Karpas-422 (cell line): Measurements from ENCODE around the gene GALNT2. TPM values are rescaled to one million over a fixed set of nuclear protein-coding genes. Genes with fewer than 3 reads are reported as not detected.
A peak's percentile ranks its signal among the peaks of the same experiment; 100 is the strongest.

Experiments
- DNase-seq: peaks from one replicate; pipeline ENCODE4 v3.0.0-alpha.2; 2015
- H2AFZ ChIP-seq: fragments of 200-600 bp; sonication (generic); 2 replicates; pipeline ENCODE4 v1.6.1; 2014; ENCODE audit warnings: antibody characterized with exemption, low read length, mixed read lengths
- H3K27ac ChIP-seq: fragments of 200-600 bp; sonication (generic); 2 replicates; pipeline ENCODE4 v1.5.1; 2014; ENCODE audit warnings: mild to moderate bottlenecking, low read length, moderate library complexity
- H3K27me3 ChIP-seq: fragments of 200-600 bp; sonication (generic); 2 replicates; pipeline ENCODE4 v1.6.1; 2014; ENCODE audit warnings: low read length, mixed read lengths
- H3K36me3 ChIP-seq: fragments of 200-600 bp; sonication (generic); 2 replicates; pipeline ENCODE4 v1.6.1; 2014; ENCODE audit warnings: low read length, mixed read lengths; ENCODE audit not compliant: insufficient read depth
- H3K4me1 ChIP-seq: fragments of 200-600 bp; sonication (generic); 2 replicates; pipeline ENCODE4 v1.6.1; 2014; ENCODE audit warnings: mild to moderate bottlenecking, low read length, mixed read lengths
- H3K4me2 ChIP-seq: fragments of 200-600 bp; sonication (generic); 2 replicates; pipeline ENCODE4 v1.6.1; 2014; ENCODE audit warnings: low read length, low read depth, mild to moderate bottlenecking; ENCODE audit not compliant: poor library complexity, severe bottlenecking
- H3K4me3 ChIP-seq: fragments of 200-600 bp; sonication (generic); 2 replicates; pipeline ENCODE4 v1.5.1; 2014; ENCODE audit warnings: mild to moderate bottlenecking, antibody characterized with exemption, low read length, mixed read lengths
- H3K79me2 ChIP-seq: fragments of 200-600 bp; sonication (generic); 2 replicates; pipeline ENCODE4 v1.6.1; 2014; ENCODE audit warnings: mild to moderate bottlenecking, low read length, mixed read lengths
- H3K9ac ChIP-seq: fragments of 200-600 bp; sonication (generic); 2 replicates; pipeline ENCODE4 v1.6.0; 2014; ENCODE audit warnings: low read length
- H3K9me2 ChIP-seq: fragments of 200-600 bp; sonication (generic), shearing (Covaris generic); replicated peaks from 2 replicates; pipeline ENCODE4 v1.6.0; 2014; ENCODE audit warnings: mild to moderate bottlenecking, low read length, moderate library complexity; ENCODE audit not compliant: insufficient read depth
- H3K9me3 ChIP-seq: fragments of 300-700, 200-600 bp; sonication (generic); 2 replicates; pipeline ENCODE4 v1.6.1; 2014; ENCODE audit warnings: low read length, mixed read lengths
- H4K20me1 ChIP-seq: fragments of 200-600 bp; sonication (generic); 2 replicates; pipeline ENCODE4 v1.6.1; 2014; ENCODE audit warnings: mild to moderate bottlenecking, antibody characterized with exemption, low read length, low read depth; ENCODE audit not compliant: insufficient read depth
- total RNA-seq: library from RNA; depleted of rRNA; stranded (reverse); fragments of >200 nt; shearing (Covaris generic); gene quantifications from 2 replicates; pipeline ENCODE4 v1.2.3, GENCODE V29; 2014; ENCODE audit warnings: low replicate concordance

GALNT2 gene
- total RNA-seq, 1 experiment from 2014 or later, result 2.7 TPM

DNA sequence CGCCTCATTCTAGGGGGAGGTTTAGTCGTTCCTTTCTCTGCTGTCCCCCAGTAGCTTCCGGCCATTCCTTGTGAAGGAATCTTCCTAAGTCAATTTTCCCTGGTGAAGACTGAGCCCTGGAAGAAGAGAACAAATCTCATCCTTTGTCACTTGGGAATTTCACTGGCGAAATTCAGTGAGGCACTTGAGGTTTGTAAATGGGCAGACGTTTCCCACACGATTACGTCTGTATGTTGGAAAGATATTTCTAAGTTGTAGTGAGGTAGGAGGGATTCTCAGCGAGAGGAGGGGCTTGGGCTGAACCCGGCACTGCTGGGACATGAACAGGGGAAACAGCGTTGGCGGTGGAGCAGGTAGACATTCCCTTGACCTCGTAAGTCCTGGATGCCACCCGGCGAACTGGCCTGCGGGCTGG, 47.2 kb downstream of the GALNT2 start:
- Histone ChIP-seq H3K79me2 (no peaks in the 10 kb centered on the region), H4K20me1 (peaks cover 37% of the 10 kb centered on the region)

GRCh38 chr1:230117694-230118093, 50.7 kb downstream of the GALNT2 start:
- Histone ChIP-seq H3K79me2 (no peaks in the 10 kb centered on the region), H3K4me2 (no peak overlapping the region), H3K4me1 (peaks cover 4% of the 10 kb centered on the region)

More for the DNA sequence above, 47.2 kb downstream of the GALNT2 start:
- H3K36me3 ChIP-seq, result no peaks in the 10 kb centered on the region
- H3K9ac ChIP-seq, result no peak overlapping the region
- no peak overlapping the region for H3K4me3 ChIP-seq
- no peak overlapping the region for H3K27ac ChIP-seq
- H3K4me1 ChIP-seq, result no peaks in the 10 kb centered on the region
- H3K4me2 ChIP-seq, result no peak overlapping the region
- H3K9me2 ChIP-seq, result no peaks in the 10 kb centered on the region
- DNase-seq, result no peak
- no peaks in the 10 kb centered on the region for H3K27me3 ChIP-seq
- H3K9me3 ChIP-seq, result no peaks in the 10 kb centered on the region
- H2AFZ ChIP-seq, result no peak overlapping the region

DNA sequence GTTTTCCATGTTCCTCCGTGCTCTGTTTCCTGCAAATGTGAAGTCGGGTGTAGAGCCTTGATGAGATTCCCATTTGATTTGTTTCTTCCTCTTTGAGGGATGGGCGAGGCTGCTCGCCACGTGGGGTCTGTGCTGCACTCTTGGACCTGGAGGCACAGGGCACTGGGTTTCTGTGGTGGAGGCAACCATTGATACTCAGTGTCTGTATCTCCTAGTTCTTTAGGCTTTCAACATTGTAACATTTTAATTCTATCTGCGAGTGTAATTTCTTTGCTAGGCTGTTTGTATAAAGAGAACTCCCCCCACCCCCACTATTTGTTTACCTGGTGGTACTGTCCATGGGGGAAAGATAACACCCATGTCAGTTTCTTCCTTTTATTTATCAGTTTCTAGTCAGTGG, 52.3 kb downstream of the GALNT2 start:
- Histone ChIP-seq H3K9me2 (no peaks in the 10 kb centered on the region), H3K4me1 (peaks cover 16% of the 10 kb centered on the region), H3K9me3 (no peaks in the 10 kb centered on the region), H3K79me2 (no peaks in the 10 kb centered on the region), H3K9ac (no peak overlapping the region), H3K27ac (no peak overlapping the region), H4K20me1 (peaks cover 32% of the 10 kb centered on the region), H3K27me3 (no peaks in the 10 kb centered on the region), H3K4me2 (no peak overlapping the region), H2AFZ (no peak overlapping the region), H3K4me3 (no peak overlapping the region), H3K36me3 (no peaks in the 10 kb centered on the region)
- DNase-seq, result no peak

More at GRCh38 chr1:230117694-230118093, 50.7 kb downstream of the GALNT2 start:
- Histone ChIP-seq H3K9ac (no peak overlapping the region), H3K27me3 (no peaks in the 10 kb centered on the region), H3K4me3 (no peak overlapping the region), H3K9me2 (no peaks in the 10 kb centered on the region), H3K9me3 (no peaks in the 10 kb centered on the region), H3K36me3 (no peaks in the 10 kb centered on the region), H4K20me1 (peaks cover 31% of the 10 kb centered on the region), H2AFZ (no peak overlapping the region), H3K27ac (no peak overlapping the region)
- DNase-seq, result no peak

DNA sequence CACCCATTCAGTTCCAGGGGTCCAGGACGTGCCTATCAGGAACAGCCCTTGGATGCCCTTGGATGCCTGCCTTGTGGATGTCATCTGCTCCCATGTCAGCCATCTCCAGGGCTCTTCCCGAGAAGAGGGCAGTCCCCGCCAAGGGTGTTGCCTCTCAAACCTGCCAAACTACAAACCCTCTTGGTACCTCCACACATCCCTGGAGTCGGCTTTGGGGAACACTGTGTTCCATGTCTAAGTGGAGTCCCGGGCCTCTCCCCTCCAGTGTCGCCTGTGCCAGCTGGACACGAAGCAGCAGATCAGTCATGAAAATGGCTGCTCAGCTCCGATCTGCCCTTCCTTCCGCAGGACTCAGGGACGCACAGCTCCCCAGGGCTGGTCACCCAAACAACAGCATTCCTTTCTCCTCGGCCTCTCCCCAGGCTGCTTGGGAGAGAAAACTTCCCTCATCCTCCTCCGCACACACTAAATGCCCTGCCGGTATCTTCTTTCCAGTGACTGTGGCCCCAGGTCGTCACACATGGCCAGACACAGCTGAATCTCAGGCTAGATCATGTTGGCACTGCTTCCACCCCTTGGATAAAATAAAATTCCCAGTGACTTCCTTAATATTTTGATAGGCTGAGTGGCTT, 53.4 kb downstream of the GALNT2 start:
- Histone ChIP-seq H3K79me2 (no peaks in the 10 kb centered on the region), H3K27ac (no peak overlapping the region), H3K4me1 (peaks cover 16% of the 10 kb centered on the region), H3K27me3 (no peaks in the 10 kb centered on the region), H4K20me1 (peaks cover 43% of the 10 kb centered on the region), H3K9me2 (no peaks in the 10 kb centered on the region), H3K9ac (no peak overlapping the region), H3K9me3 (no peaks in the 10 kb centered on the region), H3K36me3 (no peaks in the 10 kb centered on the region), H2AFZ (no peak overlapping the region), H3K4me3 (no peak overlapping the region), H3K4me2 (no peak overlapping the region)
- DNase-seq, result no peak

DNA sequence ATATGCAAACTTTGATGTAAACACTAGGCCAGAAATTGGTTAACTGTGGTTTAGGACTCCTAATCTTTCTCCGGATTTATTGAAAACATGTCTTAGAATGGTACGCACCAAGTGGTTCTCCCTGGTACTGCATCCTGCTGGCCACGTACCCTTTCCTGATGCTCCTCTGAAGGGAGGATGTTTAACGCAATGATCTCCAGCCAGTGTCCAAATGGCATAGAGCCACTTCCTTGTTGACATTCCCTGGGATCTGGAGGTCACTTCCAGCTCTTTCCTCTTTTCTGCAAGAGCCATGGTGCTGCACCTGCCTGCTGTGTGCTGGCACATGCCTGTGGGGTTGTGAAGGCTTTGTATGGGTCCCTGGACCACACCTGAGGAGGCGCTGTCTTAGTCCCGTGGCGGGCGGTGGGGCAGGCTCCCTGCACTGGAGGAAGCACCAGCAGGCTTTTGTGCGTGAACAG, 53.9 kb downstream of the GALNT2 start:
- Histone ChIP-seq H3K4me2 (no peak overlapping the region), H3K9me3 (no peaks in the 10 kb centered on the region), H3K27ac (no peak overlapping the region), H3K79me2 (no peaks in the 10 kb centered on the region), H3K27me3 (no peaks in the 10 kb centered on the region), H3K4me1 (peaks cover 16% of the 10 kb centered on the region), H3K9ac (no peak overlapping the region), H3K9me2 (no peaks in the 10 kb centered on the region), H3K4me3 (no peak overlapping the region), H4K20me1 (peaks cover 44% of the 10 kb centered on the region), H3K36me3 (no peaks in the 10 kb centered on the region), H2AFZ (no peak overlapping the region)
- peak; percentile 71 for DNase-seq

DNA sequence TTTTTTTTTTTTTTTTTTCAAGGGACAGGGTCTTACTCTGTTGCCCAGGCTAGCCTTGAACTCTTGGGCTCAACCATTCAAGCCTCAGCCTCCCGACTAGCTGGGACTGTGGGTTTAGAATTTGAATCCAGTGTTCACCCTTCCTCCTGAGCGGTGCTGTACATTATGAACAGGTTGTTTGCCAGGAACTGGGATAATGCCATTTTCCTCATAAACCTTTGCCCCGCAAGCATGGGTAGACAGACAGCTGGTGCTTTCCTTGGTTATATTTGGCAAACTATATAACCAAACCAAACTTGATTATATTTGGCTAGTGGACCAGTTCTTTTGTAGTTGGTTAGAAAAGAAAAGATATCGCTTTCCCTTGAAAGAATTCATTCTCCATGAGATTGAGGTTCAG, 54.9 kb downstream of the GALNT2 start:
- no peak overlapping the region for H3K4me2 ChIP-seq
- no peak overlapping the region for H3K9ac ChIP-seq
- no peaks in the 10 kb centered on the region for H3K9me2 ChIP-seq
- H3K27ac ChIP-seq, result no peak overlapping the region
- H4K20me1 ChIP-seq, result peaks cover 45% of the 10 kb centered on the region
- H3K4me3 ChIP-seq, result no peak overlapping the region
- H3K79me2 ChIP-seq, result no peaks in the 10 kb centered on the region
- no peaks in the 10 kb centered on the region for H3K9me3 ChIP-seq
- peaks cover 16% of the 10 kb centered on the region for H3K4me1 ChIP-seq
- no peaks in the 10 kb centered on the region for H3K27me3 ChIP-seq
- no peak for DNase-seq
- no peak overlapping the region for H2AFZ ChIP-seq
- no peaks in the 10 kb centered on the region for H3K36me3 ChIP-seq

DNA sequence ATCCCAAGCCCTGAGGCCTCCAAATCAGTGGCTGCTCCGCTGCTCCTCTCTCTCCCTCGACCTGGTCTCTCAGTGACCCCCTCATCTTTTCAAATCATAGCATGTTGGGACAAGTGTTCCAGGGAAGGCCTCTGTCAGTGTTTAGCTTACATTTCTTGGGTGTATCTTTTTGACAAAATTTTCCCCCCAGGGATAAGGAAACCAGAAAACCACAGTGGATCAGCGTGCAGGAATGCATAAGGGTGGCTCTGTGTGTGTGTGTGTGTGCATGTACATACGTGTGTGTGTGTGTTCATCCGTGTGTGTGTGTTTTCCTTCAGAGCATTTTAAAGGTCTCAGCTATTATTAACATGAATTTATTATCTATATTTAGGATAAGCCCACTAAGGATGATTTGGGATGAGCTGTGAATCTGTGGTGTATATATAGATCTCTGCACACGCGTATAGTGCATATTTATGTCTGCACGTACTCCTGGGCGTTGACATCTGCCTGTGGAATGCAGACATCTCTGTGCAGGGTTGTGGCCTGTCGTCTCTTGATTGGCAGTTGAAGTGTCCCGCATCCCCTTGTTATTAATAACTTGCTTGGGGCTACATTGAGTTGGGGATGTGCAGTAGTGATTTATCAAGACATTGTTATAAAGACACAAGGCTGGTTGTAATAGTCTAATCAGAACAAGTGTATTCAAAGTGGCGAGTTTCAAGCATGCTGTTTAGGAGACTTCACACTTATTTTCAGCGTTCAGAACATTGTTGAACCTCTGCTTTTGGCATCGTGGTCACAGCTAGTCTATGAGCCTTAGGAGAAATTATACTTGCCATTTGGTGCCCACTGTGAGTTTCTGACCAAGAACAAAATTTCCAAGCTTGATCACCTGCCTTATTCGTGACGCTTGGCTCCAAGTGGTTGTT, 55.6 kb downstream of the GALNT2 start:
- no peak overlapping the region for H3K4me3 ChIP-seq
- H2AFZ ChIP-seq, result no peak overlapping the region
- H3K36me3 ChIP-seq, result no peaks in the 10 kb centered on the region
- H4K20me1 ChIP-seq, result peaks cover 39% of the 10 kb centered on the region
- H3K9me3 ChIP-seq, result no peaks in the 10 kb centered on the region
- no peaks in the 10 kb centered on the region for H3K27me3 ChIP-seq
- H3K4me1 ChIP-seq, result peaks cover 16% of the 10 kb centered on the region
- H3K79me2 ChIP-seq, result no peaks in the 10 kb centered on the region
- H3K4me2 ChIP-seq, result no peak overlapping the region
- no peak overlapping the region for H3K27ac ChIP-seq
- no peak overlapping the region for H3K9ac ChIP-seq
- DNase-seq, result no peak
- no peaks in the 10 kb centered on the region for H3K9me2 ChIP-seq
